ENCODE results near the gene FAM227A. TPM values are rescaled to one million over a fixed set of nuclear protein-coding genes. Genes with fewer than 3 reads are reported as not detected.

Gene FAM227A
- total and polyA plus RNA-seq, 2 of the 13 experiments (the other 11 are each of a cell fraction or from before 2014, with no cell fraction given) = 1.0 to 1.5 TPM

GRCh38 chr22:38569972-38570778 lies 86.0 kb downstream of the FAM227A start, which contains the start of gene DMC1:
DMC1 (minus strand) TSS chr22:38570183; CDS start chr22:38568256, 1,927 bp downstream.
- H4K20me1 ChIP-seq (ENCODE audit: insufficient read depth, low read length) = no peaks in the 10 kb centered on the region
- H3K9ac ChIP-seq (ENCODE audit: insufficient read depth, low read depth, low read length) = peak within 1 kb of the TSS; percentile 36
- H3K4me2 ChIP-seq (ENCODE audit: low read depth, low read length) = peak within 1 kb of the TSS; percentile 88
- no TSS peak for BruUV-seq (replicated peaks)
- in situ Hi-C loops (cut with HindIII; ENCODE audit: extremely low pct_ligation_motif_present, low pct_unique_long_range_greater_than_20kb) (loop anchor here (5.0 kb wide), 1 partner anchor 158 kb away; no protein-coding TSS in a partner anchor), intact Hi-C loops (cut with micrococcal nuclease; ENCODE audit: unreplicated experiment) (no loop called here)
- peak within 1 kb of the TSS; percentile 66 for H2AFZ ChIP-seq (ENCODE audit: low read length)
- H3K79me2 ChIP-seq (ENCODE audit: insufficient read depth, low read length) = no peaks in the 10 kb centered on the region
- FAIRE-seq (no peak), ATAC-seq (peak; percentile 87), DNase-seq (ENCODE audit: low spot score) (peak; percentile 69)
- H3K27me3 ChIP-seq (ENCODE audit: control insufficient read depth in 1 of 2, insufficient read depth in 2 of 2, low read length in 2 of 2) = no peaks in the 10 kb centered on the region
- H3K36me3 ChIP-seq (replicated peaks in 1 of 2; ENCODE audit: control insufficient read depth in 1 of 2, insufficient read depth in 2 of 2, low read length in 2 of 2) = no peaks in the 10 kb centered on the region
- H3K9me3 ChIP-seq (ENCODE audit: low read length) = no peaks in the 10 kb centered on the region
- H3K4me1 ChIP-seq (ENCODE audit: insufficient read depth, low read length) = peaks cover 13% of the 10 kb centered on the region
- H3K4me3 ChIP-seq (replicated peaks in 1 of 3; ENCODE audit: insufficient read depth in 1 of 3, low read depth in 2 of 3, low read length in 3 of 3) = peak within 1 kb of the TSS; percentile 54 to 78 (median 71)
- no peak within 1 kb of the TSS for H3K27ac ChIP-seq (ENCODE audit: extremely low read length, insufficient read depth, low read length)
- POLR2A ChIA-PET = no interaction called here
- WGBS (ENCODE audit: low lambda C conversion rate) = 12% methylated on average over 54 of the region's 64 CpGs
- CTCF ChIA-PET (ENCODE audit: low intra/inter-chr PET ratio, low total read pairs) = no interaction called here
- TF ChIP-seq ZNF7 (CRISPR knock-in tag; IDR thresholded peaks at IDR 0.05) (no peak), E2F2 (CRISPR knock-in tag; IDR thresholded peaks at IDR 0.05; ENCODE audit: borderline replicate concordance) (no peak), FOXK2 (IDR thresholded peaks at IDR 0.05) (no peak), ZNF572 (CRISPR knock-in tag; IDR thresholded peaks at IDR 0.05) (no peak), IRF2 (CRISPR knock-in tag; IDR thresholded peaks at IDR 0.05) (0 out of 2 replicates have a peak, but pooled peaks have one; percentile 6), STAG1 (CRISPR knock-in tag; IDR thresholded peaks at IDR 0.05) (no peak), SAP130 (CRISPR knock-in tag; IDR thresholded peaks at IDR 0.05; ENCODE audit: low read depth) (peak; percentile 36), ELK4 (CRISPR knock-in tag; IDR thresholded peaks at IDR 0.05; ENCODE audit: borderline replicate concordance) (no peak), MAFK (conservative IDR thresholded peaks at IDR 0.05 in 1 of 2, IDR thresholded peaks at IDR 0.05 in 1 of 2; ENCODE audit: low read length in 2 of 2) (no peak), ZNF687 (CRISPR knock-in tag; IDR thresholded peaks at IDR 0.05) (peak; percentile 69), GATA4 (IDR thresholded peaks at IDR 0.05; ENCODE audit: borderline replicate concordance, low read depth) (no peak), HHEX (CRISPR knock-in tag; IDR thresholded peaks at IDR 0.05) (no peak), ZNF546 (CRISPR knock-in tag; conservative IDR thresholded peaks at IDR 0.05) (no peak), PATZ1 (CRISPR knock-in tag; IDR thresholded peaks at IDR 0.05) (peak; percentile 78)

All from HepG2 (cell line).